Ovary (tissue), 3 donors: ENCODE results near the gene MT1G.

Experiments
- CTCF ChIP-seq, 3 donors: fragments of 450-650 bp in 2 of 3; fragments of 200-600 bp in 1 of 3; IDR thresholded peaks; one replicate each; pipeline versions ENCODE4 v1.5.1 to v1.8.0; 2016 to 2022; ENCODE audit warnings: antibody characterized with exemption in 3 of 3, mild to moderate bottlenecking in 1 of 3
- EP300 ChIP-seq: sonication (generic); formaldehyde crosslinking; IDR thresholded peaks from one replicate; pipeline ENCODE4 v1.6.1; 2017; ENCODE audit warnings: antibody characterized with exemption
- POLR2A ChIP-seq: fragments of 450-650 bp; IDR thresholded peaks from one replicate; pipeline ENCODE4 v1.6.1; 2017; ENCODE audit warnings: antibody characterized with exemption, mild to moderate bottlenecking, moderate library complexity
- donor health status: DM: no; HTN: no; CAD: no.

GRCh38 chr16:56643080-56643778 lies 24.6 kb downstream of the MT1G start:
- TF ChIP-seq CTCF (IDR thresholded peaks at IDR 0.05): peak in 2 of 3 donors; percentile 23 to 26
- TF ChIP-seq POLR2A: no peak
- peak; percentile 82 for TF ChIP-seq EP300
